ENCODE results near the gene SPAG6. TPM values are rescaled to one million over a fixed set of nuclear protein-coding genes. Genes with fewer than 3 reads are reported as not detected.

SPAG6 gene
- total and polyA plus RNA-seq, 2 of the 4 experiments (the other 2 are of a cell fraction), result not detected

DNA sequence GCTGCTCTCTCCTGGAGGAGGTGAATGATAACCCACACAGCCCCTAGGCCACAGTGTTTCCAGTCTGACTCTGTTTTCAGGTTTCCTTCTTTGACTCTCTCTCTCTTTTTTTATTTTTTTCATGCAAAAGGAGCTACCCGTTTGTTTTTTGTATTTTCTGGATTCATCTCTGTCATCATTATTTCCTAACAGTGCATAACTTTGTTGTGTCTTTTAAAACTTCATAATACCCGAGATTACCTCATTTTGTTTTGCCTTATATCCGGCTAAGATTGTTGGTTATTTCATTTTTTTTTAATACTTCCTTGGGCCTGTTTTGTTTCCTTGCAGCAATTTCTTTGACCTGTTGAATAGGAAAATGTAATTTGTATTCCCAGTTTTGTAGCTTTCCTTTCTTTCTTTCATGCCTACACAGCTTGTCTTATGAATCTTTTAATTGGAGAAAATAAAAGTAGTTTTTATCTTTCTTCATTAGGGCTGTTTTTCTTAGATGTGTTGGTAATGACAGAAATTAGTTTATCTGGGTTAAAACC is 72.5 kb downstream of the SPAG6 start:
- ChIA-PET CTCF (no interaction called here), POLR2A (ENCODE audit: unreplicated experiment) (interaction anchor here (0.6 kb wide), 1 partner anchor 901 kb away, joined by 3 read pairs; no protein-coding TSS in a partner anchor)
- no TSS peak for BruUV-seq (replicated peaks)
- H2AK9ac ChIP-seq (replicated peaks; ENCODE audit: low read depth, low read length, poor library complexity), result no peak overlapping the region
- no peak overlapping the region for H4K5ac ChIP-seq (ENCODE audit: low read depth, low read length)
- H3K9me3 ChIP-seq (ENCODE audit: control insufficient read depth, insufficient read depth, low read length), result no peaks in the 10 kb centered on the region
- H2BK5ac ChIP-seq (ENCODE audit: low read depth, low read length, poor library complexity, severe bottlenecking), result no peak overlapping the region
- no peak overlapping the region for H3K56ac ChIP-seq (ENCODE audit: extremely low read depth, insufficient read depth, low read length)
- H2AK5ac ChIP-seq (ENCODE audit: low read depth, low read length), result no peak overlapping the region
- no peak overlapping the region for H4K8ac ChIP-seq (ENCODE audit: low read depth in 2 of 2, low read length in 2 of 2)
- H4K91ac ChIP-seq (ENCODE audit: insufficient read depth, low read depth, low read length), result no peak overlapping the region
- no peak overlapping the region for H2BK120ac ChIP-seq (ENCODE audit: low read depth, low read length)
- no peak overlapping the region for H3K9ac ChIP-seq (ENCODE audit: low read depth, low read length)
- H3K4ac ChIP-seq (ENCODE audit: low read depth, low read length), result no peak overlapping the region
- WGBS, 2 experiments (ENCODE audit: extremely low coverage in 2 of 2, insufficient read length in 1 of 2), result no CpG with 5 or more reads among the region's 3 CpGs
- H3K18ac ChIP-seq (ENCODE audit: low read depth, low read length), result no peak overlapping the region
- TF ChIP-seq FOS (IDR thresholded peaks at IDR 0.05; ENCODE audit: low read depth, low read length) (no peak), ELK1 (IDR thresholded peaks at IDR 0.05; ENCODE audit: borderline replicate concordance, low read depth, low read length) (no peak), RAD21 (IDR thresholded peaks at IDR 0.05; ENCODE audit: low read length) (no peak), SMC3 (IDR thresholded peaks at IDR 0.05; ENCODE audit: low read depth, low read length) (no peak), CEBPB (IDR thresholded peaks at IDR 0.05; ENCODE audit: low read depth, low read length) (no peak), RCOR1 (IDR thresholded peaks at IDR 0.05; ENCODE audit: insufficient replicate concordance, low read length) (no peak), MAFK (IDR thresholded peaks at IDR 0.05; ENCODE audit: low read depth, low read length) (no peak), NFE2L2 (IDR thresholded peaks at IDR 0.05; ENCODE audit: low read depth, low read length) (no peak), MAZ (IDR thresholded peaks at IDR 0.05; ENCODE audit: borderline replicate concordance, low read depth, low read length) (no peak), USF2 (IDR thresholded peaks at IDR 0.05; ENCODE audit: low read depth, low read length) (no peak), RFX5 (IDR thresholded peaks at IDR 0.05; ENCODE audit: low read depth, low read length) (no peak), POLR2A (IDR thresholded peaks at IDR 0.05; ENCODE audit: low read depth, low read length) (no peak), BHLHE40 (IDR thresholded peaks at IDR 0.05; ENCODE audit: low read depth, low read length) (no peak)
- TF ChIP-seq, protein P1, sequence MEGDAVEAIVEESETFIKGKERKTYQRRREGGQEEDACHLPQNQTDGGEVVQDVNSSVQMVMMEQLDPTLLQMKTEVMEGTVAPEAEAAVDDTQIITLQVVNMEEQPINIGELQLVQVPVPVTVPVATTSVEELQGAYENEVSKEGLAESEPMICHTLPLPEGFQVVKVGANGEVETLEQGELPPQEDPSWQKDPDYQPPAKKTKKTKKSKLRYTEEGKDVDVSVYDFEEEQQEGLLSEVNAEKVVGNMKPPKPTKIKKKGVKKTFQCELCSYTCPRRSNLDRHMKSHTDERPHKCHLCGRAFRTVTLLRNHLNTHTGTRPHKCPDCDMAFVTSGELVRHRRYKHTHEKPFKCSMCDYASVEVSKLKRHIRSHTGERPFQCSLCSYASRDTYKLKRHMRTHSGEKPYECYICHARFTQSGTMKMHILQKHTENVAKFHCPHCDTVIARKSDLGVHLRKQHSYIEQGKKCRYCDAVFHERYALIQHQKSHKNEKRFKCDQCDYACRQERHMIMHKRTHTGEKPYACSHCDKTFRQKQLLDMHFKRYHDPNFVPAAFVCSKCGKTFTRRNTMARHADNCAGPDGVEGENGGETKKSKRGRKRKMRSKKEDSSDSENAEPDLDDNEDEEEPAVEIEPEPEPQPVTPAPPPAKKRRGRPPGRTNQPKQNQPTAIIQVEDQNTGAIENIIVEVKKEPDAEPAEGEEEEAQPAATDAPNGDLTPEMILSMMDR (conservative IDR thresholded peaks at IDR 0.05; ENCODE audit: low read depth, low read length), result no peak
- no peak overlapping the region for H3K27ac ChIP-seq (ENCODE audit: insufficient read depth, low read length)
- H3K14ac ChIP-seq (replicated peaks; ENCODE audit: low read depth, low read length), result no peak overlapping the region
- no peak overlapping the region for H3K4me2 ChIP-seq (ENCODE audit: low read depth, low read length)
- DNase-seq, result no peak
- dilution Hi-C loops (cut with HindIII; ENCODE audit: low sequenced_read_pairs, unreplicated experiment) (no loop called here), intact Hi-C loops (cut with micrococcal nuclease) (no loop called here), in situ Hi-C loops (cut with MboI; ENCODE audit: low sequenced_read_pairs) (loop anchor here (25.0 kb wide), 1 partner anchor 406 kb away; the partner anchor contains the start of gene DNAJC1)
- ATAC-seq (ENCODE audit: low read depth), result no peak
- no peaks in the 10 kb centered on the region for H3K36me3 ChIP-seq (ENCODE audit: control insufficient read depth, insufficient read depth, low read length)
- H3K79me1 ChIP-seq (ENCODE audit: low read depth in 1 of 2, low read length in 2 of 2), result no peaks in the 10 kb centered on the region; a peak in 1 of 4 replicates
- H3K9me1 ChIP-seq (ENCODE audit: insufficient read depth, low read length), result no peaks in the 10 kb centered on the region
- H2AFZ ChIP-seq (replicated peaks; ENCODE audit: low read length, poor library complexity), result no peak overlapping the region
- H3K27me3 ChIP-seq (ENCODE audit: control insufficient read depth, insufficient read depth, low read length), result peaks cover 2% of the 10 kb centered on the region; the same call in 1 of the 2 replicates
- no peak overlapping the region for H3K4me3 ChIP-seq (ENCODE audit: insufficient read depth, low read depth, low read length)
- H3K4me1 ChIP-seq (ENCODE audit: control insufficient read depth, insufficient read depth, low read length), result no peaks in the 10 kb centered on the region
- no peak overlapping the region for H2BK15ac ChIP-seq (ENCODE audit: low read depth, low read length)
- no peak overlapping the region for H3K23ac ChIP-seq (ENCODE audit: low read depth, low read length)
- H2BK20ac ChIP-seq (ENCODE audit: low read depth, low read length), result no peak overlapping the region
- no peaks in the 10 kb centered on the region for H4K20me1 ChIP-seq (ENCODE audit: insufficient read depth, low read length)
